ENCODE measurements around the gene SNX5. TPM values are rescaled to one million over a fixed set of nuclear protein-coding genes. Genes with fewer than 3 reads are reported as not detected.
"Not testable (repeated sequence)": the region's sequence is repeated elsewhere in the genome, so short reads cannot be mapped to it uniquely, and the experiment has no call there.

The SNX5 gene
- total and polyA plus RNA-seq, 4 experiments from 2014 or later = 81.5 to 96.5 (median 88.9) TPM

DNA sequence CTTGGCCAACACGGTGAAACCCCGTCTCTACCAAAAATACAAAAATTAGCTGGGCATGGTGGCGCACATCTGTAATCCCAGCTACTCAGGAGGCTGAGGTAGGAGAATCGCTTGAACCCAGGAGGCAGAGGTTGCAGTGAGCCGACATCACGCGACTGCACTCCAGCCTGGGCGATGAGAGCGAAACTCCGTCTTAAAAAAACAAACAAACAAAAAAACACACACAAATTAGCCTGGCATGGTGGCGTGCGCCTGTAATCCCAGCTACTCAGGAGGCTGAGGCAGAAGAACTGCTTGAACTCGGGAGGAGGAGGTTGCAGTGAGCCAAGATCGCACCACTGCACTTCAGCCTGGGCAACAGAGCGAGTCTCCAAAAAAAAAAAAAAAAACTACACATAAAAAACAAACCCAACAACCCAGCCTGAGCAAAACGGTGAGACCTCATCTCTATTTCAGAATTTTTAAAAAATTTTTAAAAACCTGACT lies 8.2 kb downstream of the SNX5 start:
- not testable (repeated sequence) for H3K4me3 ChIP-seq (ENCODE audit: low read length in 2 of 2); DNase-seq; H3K27me3 ChIP-seq (ENCODE audit: insufficient read depth, low read length); H3K9me3 ChIP-seq (ENCODE audit: control insufficient read depth in 1 of 2, low read length in 2 of 2); H3K27ac ChIP-seq (ENCODE audit: low read depth, low read length); H3K9me3 Mint-ChIP-seq; H3K27me3 Mint-ChIP-seq
- Mint-ChIP-seq H3K36me3 (peaks cover 8 to 17% of the 10 kb centered on the region in 2 donors), H3K4me3 (peak overlapping the region in 7 of 8 donors; percentile 12 to 75 (median 47)), H3K4me1 (peaks cover 64 to 96% (median 78%) of the 10 kb centered on the region in 4 donors), H3K27ac (peak overlapping the region in 3 of 7 donors; percentile 69 to 99 (median 78))
- peaks cover 12% of the 10 kb centered on the region for H3K36me3 ChIP-seq (ENCODE audit: insufficient read depth, low read length)
- H3K4me1 ChIP-seq (ENCODE audit: insufficient read depth, low read length) = peaks cover 95% of the 10 kb centered on the region
- intact Hi-C loops (cut with micrococcal nuclease) = loop anchor here (10.0 kb wide), 1 partner anchor 1386 kb away; the partner anchor contains the start of gene KIF16B
- CTCF ChIA-PET (ENCODE audit: partially characterized antibody) = interaction anchor here (2.3 to 9.1 kb wide), 4 partner anchors 23 to 278 kb away, joined by 5 to 51 read pairs (median 18); partner anchors contain the start of gene RRBP1
- POLR2A ChIA-PET (ENCODE audit: partially characterized antibody) = interaction anchor here (6.8 kb wide), 1 partner anchor 7 kb away, joined by 72 read pairs; the partner anchor contains the start of genes MGME1 and SNX5

- H3K27ac ChIP-seq (ENCODE audit: low read depth, low read length) = peak overlapping the region; percentile 33
- ChIA-PET CTCF (ENCODE audit: partially characterized antibody) (interaction anchor here (1.0 to 5.3 kb wide), 8 partner anchors 6 to 277 kb away, joined by 3 to 37 read pairs (median 10); partner anchors contain the start of gene RRBP1), POLR2A (ENCODE audit: partially characterized antibody) (interaction anchor here (0.8 to 6.8 kb wide), 4 partner anchors 9 to 329 kb away, joined by 3 to 72 read pairs (median 3); partner anchors contain the start of genes MGME1, RRBP1, SNX5 and ZNF133)
- no peak for DNase-seq
- H3K36me3 ChIP-seq (ENCODE audit: insufficient read depth, low read length) = peaks cover 21% of the 10 kb centered on the region
- no peaks in the 10 kb centered on the region for H3K27me3 Mint-ChIP-seq
- no peaks in the 10 kb centered on the region for H3K27me3 ChIP-seq (ENCODE audit: insufficient read depth, low read length)
- H3K4me1 Mint-ChIP-seq = peaks cover 60 to 89% (median 73%) of the 10 kb centered on the region in 4 donors
- H3K4me3 ChIP-seq (ENCODE audit: low read length in 2 of 2) = peak overlapping the region in 1 of 2 donors; percentile 4
- H3K9me3 Mint-ChIP-seq = peaks cover 0 to 2% (median 0%) of the 10 kb centered on the region in 8 donors
- peak overlapping the region in 7 of 8 donors; percentile 47 to 76 (median 67) for H3K4me3 Mint-ChIP-seq
- peak overlapping the region; percentile 69 to 99 (median 79) for H3K27ac Mint-ChIP-seq
- intact Hi-C loops (cut with micrococcal nuclease) = loop anchor here (1.0 to 5.0 kb wide), 2 partner anchors 8 to 38 kb away; no protein-coding TSS in a partner anchor
- H3K9me3 ChIP-seq (ENCODE audit: control insufficient read depth in 1 of 2, low read length in 2 of 2) = no peaks in the 10 kb centered on the region
- peaks cover 18 to 27% of the 10 kb centered on the region in 2 donors for H3K36me3 Mint-ChIP-seq
- H3K4me1 ChIP-seq (ENCODE audit: insufficient read depth, low read length) = peaks cover 90% of the 10 kb centered on the region
Observed at GRCh38 chr20:17959257-17959627, 9.4 kb downstream of the SNX5 start.

- H3K9me3 Mint-ChIP-seq = peaks cover 0 to 2% (median 0%) of the 10 kb centered on the region in 8 donors
- no peaks in the 10 kb centered on the region for H3K9me3 ChIP-seq (ENCODE audit: control insufficient read depth in 1 of 2, low read length in 2 of 2)
- peak overlapping the region in 6 of 8 donors; percentile 36 to 76 (median 66) for H3K4me3 Mint-ChIP-seq
- H3K27ac Mint-ChIP-seq = peak overlapping the region; percentile 26 to 99 (median 82)
- peaks cover 54 to 83% (median 72%) of the 10 kb centered on the region in 4 donors for H3K4me1 Mint-ChIP-seq
- H3K27me3 Mint-ChIP-seq = no peaks in the 10 kb centered on the region
- no peak for DNase-seq
- H3K4me3 ChIP-seq (ENCODE audit: low read length in 2 of 2) = peak overlapping the region in 1 of 2 donors; percentile 4
- intact Hi-C loops (cut with micrococcal nuclease) = loop anchor here (1.0 to 5.0 kb wide), 2 partner anchors 9 to 39 kb away; no protein-coding TSS in a partner anchor
- H3K36me3 ChIP-seq (ENCODE audit: insufficient read depth, low read length) = peaks cover 27% of the 10 kb centered on the region
- no peaks in the 10 kb centered on the region for H3K27me3 ChIP-seq (ENCODE audit: insufficient read depth, low read length)
- peaks cover 25 to 33% of the 10 kb centered on the region in 2 donors for H3K36me3 Mint-ChIP-seq
- peak overlapping the region; percentile 33 for H3K27ac ChIP-seq (ENCODE audit: low read depth, low read length)
- peaks cover 84% of the 10 kb centered on the region for H3K4me1 ChIP-seq (ENCODE audit: insufficient read depth, low read length)
- POLR2A ChIA-PET (ENCODE audit: partially characterized antibody) = interaction anchor here (0.8 to 6.8 kb wide), 4 partner anchors 9 to 330 kb away, joined by 3 to 72 read pairs (median 3); partner anchors contain the start of genes MGME1, RRBP1, SNX5 and ZNF133
- CTCF ChIA-PET (ENCODE audit: partially characterized antibody) = interaction anchor here (0.6 to 5.3 kb wide), 12 partner anchors 7 to 276 kb away, joined by 3 to 37 read pairs (median 4); partner anchors contain the start of gene RRBP1
Observed at GRCh38 chr20:17958373-17959256, 10.0 kb downstream of the SNX5 start.

GRCh38 chr20:17957505-17958363 lies 10.9 kb downstream of the SNX5 start:
- H3K27me3 Mint-ChIP-seq = no peaks in the 10 kb centered on the region
- no peak overlapping the region for H3K27ac ChIP-seq (ENCODE audit: low read depth, low read length)
- peaks cover 33 to 40% of the 10 kb centered on the region in 2 donors for H3K36me3 Mint-ChIP-seq

DNA sequence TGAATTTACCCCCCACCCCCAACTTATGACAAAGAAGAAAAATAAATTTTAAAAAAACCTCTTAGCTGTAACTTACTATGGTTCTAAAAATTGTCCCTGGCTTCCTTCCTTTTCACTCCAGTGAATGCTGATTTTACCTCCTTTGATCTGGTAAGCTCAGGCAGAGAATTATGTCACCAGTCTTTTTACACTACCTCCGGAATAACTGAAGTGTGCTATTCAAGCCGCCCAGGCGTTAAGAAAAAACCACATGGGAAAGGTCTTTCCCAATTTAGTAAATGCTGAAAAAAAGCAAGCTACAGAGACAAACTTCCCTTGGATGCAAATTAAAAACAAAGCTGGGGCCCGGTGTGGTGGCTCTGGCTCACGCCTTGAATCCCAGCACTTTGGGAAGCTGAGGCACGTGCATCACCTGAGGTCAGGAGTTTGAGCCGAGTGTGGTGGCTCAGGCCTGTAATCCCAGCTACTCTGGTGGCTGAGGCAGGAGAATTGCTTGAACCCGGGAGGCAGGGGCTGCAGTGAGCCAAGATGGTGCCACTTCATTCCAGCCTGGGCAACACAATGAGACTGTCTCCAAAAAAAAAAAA lies 12.4 kb downstream of the SNX5 start:
- no peak overlapping the region for H3K4me3 Mint-ChIP-seq
- peaks cover 43% of the 10 kb centered on the region for H3K36me3 ChIP-seq (ENCODE audit: insufficient read depth, low read length)
- no peak overlapping the region for H3K27ac ChIP-seq (ENCODE audit: low read depth, low read length)

More at GRCh38 chr20:17957505-17958363, 10.9 kb downstream of the SNX5 start:
- Mint-ChIP-seq H3K9me3 (no peaks in the 10 kb centered on the region), H3K4me3 (peak overlapping the region in 6 of 8 donors; percentile 10 to 76 (median 52)), H3K4me1 (peaks cover 46 to 83% (median 64%) of the 10 kb centered on the region in 4 donors), H3K27ac (peak overlapping the region in 6 of 7 donors; percentile 77 to 99 (median 81))
- ChIA-PET POLR2A (ENCODE audit: partially characterized antibody) (interaction anchor here (6.8 kb wide), 1 partner anchor 10 kb away, joined by 72 read pairs; the partner anchor contains the start of genes MGME1 and SNX5), CTCF (ENCODE audit: partially characterized antibody) (interaction anchor here (0.7 to 5.3 kb wide), 10 partner anchors 8 to 275 kb away, joined by 3 to 37 read pairs (median 4); partner anchors contain the start of gene RRBP1)
- intact Hi-C loops (cut with micrococcal nuclease) = loop anchor here (5.0 kb wide), 1 partner anchor 40 kb away; no protein-coding TSS in a partner anchor
- Histone ChIP-seq H3K36me3 (ENCODE audit: insufficient read depth, low read length) (peaks cover 36% of the 10 kb centered on the region), H3K4me1 (ENCODE audit: insufficient read depth, low read length) (peaks cover 75% of the 10 kb centered on the region), H3K4me3 (ENCODE audit: low read length in 2 of 2) (no peak overlapping the region), H3K9me3 (ENCODE audit: control insufficient read depth in 1 of 2, low read length in 2 of 2) (no peaks in the 10 kb centered on the region), H3K27me3 (ENCODE audit: insufficient read depth, low read length) (no peaks in the 10 kb centered on the region)
- no peak for DNase-seq

More for the DNA sequence above, 12.4 kb downstream of the SNX5 start:
- POLR2A ChIA-PET (ENCODE audit: partially characterized antibody) = interaction anchor here (0.6 to 6.8 kb wide), 3 partner anchors 9 to 274 kb away, joined by 3 to 72 read pairs (median 3); partner anchors contain the start of genes MGME1, RRBP1 and SNX5
- intact Hi-C loops (cut with micrococcal nuclease) = loop anchor here (5.0 kb wide), 1 partner anchor 41 kb away; no protein-coding TSS in a partner anchor
- Mint-ChIP-seq H3K9me3 (no peaks in the 10 kb centered on the region), H3K27me3 (no peaks in the 10 kb centered on the region), H3K36me3 (peaks cover 43 to 52% of the 10 kb centered on the region in 2 donors), H3K4me1 (peaks cover 35 to 69% (median 51%) of the 10 kb centered on the region in 4 donors), H3K27ac (peak overlapping the region in 5 of 7 donors; percentile 2 to 68 (median 67))
- Histone ChIP-seq H3K4me3 (ENCODE audit: low read length in 2 of 2) (no peak overlapping the region), H3K27me3 (ENCODE audit: insufficient read depth, low read length) (no peaks in the 10 kb centered on the region), H3K4me1 (ENCODE audit: insufficient read depth, low read length) (peaks cover 60% of the 10 kb centered on the region), H3K9me3 (ENCODE audit: control insufficient read depth in 1 of 2, low read length in 2 of 2) (no peaks in the 10 kb centered on the region)
- CTCF ChIA-PET (ENCODE audit: partially characterized antibody) = interaction anchor here (0.6 to 5.3 kb wide), 6 partner anchors 9 to 274 kb away, joined by 3 to 37 read pairs (median 4); partner anchors contain the start of genes MGME1, RRBP1 and SNX5
- DNase-seq = no peak

Data from CD4-positive, alpha-beta memory T cell (primary cell).